Measurements from ENCODE around the gene GLRX3. TPM values are rescaled to one million over a fixed set of nuclear protein-coding genes. Genes with fewer than 3 reads are reported as not detected.
A peak's percentile ranks its signal among the peaks of the same experiment; 100 is the strongest.
"Not testable (repeated sequence)": the region's sequence is repeated elsewhere in the genome, so short reads cannot be mapped to it uniquely, and the experiment has no call there.

GLRX3 gene
- 426 and 496 TPM in 2 replicates for total RNA-seq (2014; rRNA removed; shearing (Covaris generic))

DNA sequence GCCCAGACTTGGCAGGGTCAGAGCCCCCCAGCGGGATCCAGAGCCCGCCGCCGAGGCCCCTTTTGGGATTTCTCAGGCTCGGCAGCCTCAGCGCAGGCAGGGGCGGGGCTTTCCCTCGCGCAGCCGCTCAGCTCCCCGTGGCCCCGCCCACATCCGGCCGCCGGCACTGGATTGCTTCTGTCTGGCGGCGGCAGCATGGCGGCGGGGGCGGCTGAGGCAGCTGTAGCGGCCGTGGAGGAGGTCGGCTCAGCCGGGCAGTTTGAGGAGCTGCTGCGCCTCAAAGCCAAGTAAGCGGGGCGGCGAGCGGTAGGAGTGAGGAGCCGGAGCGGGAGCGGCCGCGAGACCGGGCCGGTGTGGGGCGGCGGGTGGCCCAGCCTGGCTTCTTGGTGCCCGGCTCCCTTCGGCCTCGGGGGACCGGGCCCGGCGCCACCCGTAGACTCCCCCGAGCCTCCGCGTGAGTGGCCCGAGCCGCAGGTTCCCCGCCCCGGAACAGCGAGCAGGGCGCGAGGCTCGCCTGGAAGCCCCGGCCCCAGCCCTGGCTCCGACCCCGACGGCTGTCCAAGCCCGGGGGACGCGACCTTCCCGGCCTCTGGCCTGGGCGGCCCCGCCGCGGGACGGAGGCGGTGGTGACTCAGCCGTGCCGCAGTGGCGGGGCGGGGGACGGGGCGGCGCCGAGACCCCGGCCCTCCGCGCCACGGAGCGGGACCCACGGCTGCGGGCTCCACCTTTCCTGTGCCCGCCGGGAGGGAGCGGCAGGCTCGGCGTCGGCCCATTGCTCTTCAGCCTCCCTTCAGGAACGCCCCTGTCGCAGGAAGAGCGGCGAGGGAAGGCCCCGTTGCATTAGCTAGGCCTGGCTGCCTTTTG lies at the start of gene GLRX3:
Gene GLRX3 (plus strand): TSS at position 166 of the 864 bp plus-strand sequence. CDS start 30 bp downstream, at position 196.
- in situ Hi-C loops (cut with HindIII; ENCODE audit: low sequenced_read_pairs): no loop called here

GRCh38 chr10:130090565-130090964 lies 45.6 kb upstream of the GLRX3 start:
- DNase-seq (ENCODE audit: low spot score); in situ Hi-C loops (cut with HindIII; ENCODE audit: low sequenced_read_pairs): not testable (repeated sequence)

More for the DNA sequence above, at the start of gene GLRX3:
- DNase-seq (ENCODE audit: low spot score): peak; percentile 81

- in situ Hi-C loops (cut with HindIII; ENCODE audit: low sequenced_read_pairs): no loop called here
- no peak for DNase-seq (ENCODE audit: low spot score)
These were observed 36.8 kb upstream of the GLRX3 start for GRCh38 chr10:130099344-130099743.

DNA sequence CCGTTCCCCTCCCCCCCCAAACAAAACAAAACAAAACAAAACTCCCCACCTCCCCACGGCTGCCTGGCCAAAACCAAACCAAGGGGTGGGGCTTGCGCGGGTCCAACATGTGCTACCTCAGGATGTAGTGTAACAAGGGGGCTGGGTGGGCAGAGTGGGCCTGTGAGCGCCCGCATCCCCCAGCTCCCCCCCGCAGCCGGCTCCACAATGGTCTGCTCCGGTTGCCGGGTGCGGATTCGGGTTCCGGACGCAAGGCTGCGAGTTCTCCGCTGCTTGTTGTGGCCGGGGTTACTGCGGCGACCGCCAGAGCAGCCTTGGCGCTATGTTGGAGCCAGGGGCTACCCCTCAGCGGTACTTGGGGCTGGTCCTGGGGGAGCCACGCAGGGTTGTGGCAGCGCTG lies 30.5 kb upstream of the GLRX3 start:
- DNase-seq (ENCODE audit: low spot score): no peak
- in situ Hi-C loops (cut with HindIII; ENCODE audit: low sequenced_read_pairs): no loop called here

GRCh38 chr10:130108146-130108545 lies 28.0 kb upstream of the GLRX3 start:
- in situ Hi-C loops (cut with HindIII; ENCODE audit: low sequenced_read_pairs); DNase-seq (ENCODE audit: low spot score): not testable (repeated sequence)

- peak; percentile 3 for DNase-seq (ENCODE audit: low spot score)
- in situ Hi-C loops (cut with HindIII; ENCODE audit: low sequenced_read_pairs): no loop called here
These were observed 27.1 kb upstream of the GLRX3 start for GRCh38 chr10:130108934-130109604.

GRCh38 chr10:130109796-130110245 lies 26.4 kb upstream of the GLRX3 start:
- in situ Hi-C loops (cut with HindIII; ENCODE audit: low sequenced_read_pairs): no loop called here
- peak; percentile 93 for DNase-seq (ENCODE audit: low spot score)

DNA sequence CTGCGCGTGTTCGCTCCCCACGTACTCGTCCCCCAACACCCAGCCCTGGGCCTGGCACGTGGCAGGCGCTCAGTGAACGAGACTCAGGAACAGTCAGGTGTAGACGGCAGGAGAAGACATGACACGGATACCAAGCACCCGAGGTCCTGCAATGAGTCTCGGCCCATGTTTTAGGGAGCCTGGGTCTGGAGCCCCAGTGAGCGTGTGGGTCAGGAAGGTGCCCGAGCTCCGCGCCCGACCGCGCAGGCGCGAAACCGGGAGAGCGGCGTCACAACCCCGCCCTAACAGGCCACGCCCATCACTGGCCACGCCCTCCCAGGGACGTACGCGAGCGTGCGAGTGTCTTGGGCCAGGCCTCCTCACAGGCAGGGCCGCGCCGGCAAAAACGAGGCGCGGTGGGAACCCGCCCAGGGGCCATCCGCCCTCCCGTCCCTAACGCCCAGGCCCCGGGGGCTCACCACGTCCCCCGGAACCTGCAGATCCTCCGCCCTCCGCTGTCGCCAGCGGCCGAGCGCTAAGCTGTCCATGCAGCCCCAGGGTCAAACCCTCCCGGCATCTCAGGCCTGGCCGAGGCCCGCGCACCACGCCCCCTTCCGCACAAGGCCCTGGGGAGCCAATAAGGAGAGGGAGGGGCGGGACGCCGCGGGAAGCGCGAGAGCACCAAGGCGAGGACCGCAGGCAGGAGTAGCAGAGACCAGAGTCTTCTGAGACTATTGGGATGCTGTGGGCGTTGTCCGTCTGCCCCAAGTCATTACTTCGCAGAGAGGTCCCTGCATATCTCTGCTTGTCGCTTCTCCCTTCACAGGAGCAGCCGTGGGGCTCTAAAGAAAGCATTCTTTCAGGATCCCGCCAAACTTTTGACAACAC lies 25.7 kb upstream of the GLRX3 start, which contains the start of gene C10orf143:
Gene C10orf143 (minus strand): TSS at position 585 of the 867 bp plus-strand sequence. CDS start 58 bp downstream, at position 527.
- DNase-seq (ENCODE audit: low spot score): peak; percentile 97
- in situ Hi-C loops (cut with HindIII; ENCODE audit: low sequenced_read_pairs): no loop called here

- peak; percentile 99 for DNase-seq (ENCODE audit: low spot score)
- in situ Hi-C loops (cut with HindIII; ENCODE audit: low sequenced_read_pairs): no loop called here
These were observed 24.9 kb upstream of the GLRX3 start for GRCh38 chr10:130111113-130111851.

GRCh38 chr10:130111852-130112180 lies 24.4 kb upstream of the GLRX3 start:
- no peak for DNase-seq (ENCODE audit: low spot score)
- in situ Hi-C loops (cut with HindIII; ENCODE audit: low sequenced_read_pairs): no loop called here

GRCh38 chr10:130112821-130113220 lies 23.4 kb upstream of the GLRX3 start:
- in situ Hi-C loops (cut with HindIII; ENCODE audit: low sequenced_read_pairs): no loop called here
- DNase-seq (ENCODE audit: low spot score): no peak

DNA sequence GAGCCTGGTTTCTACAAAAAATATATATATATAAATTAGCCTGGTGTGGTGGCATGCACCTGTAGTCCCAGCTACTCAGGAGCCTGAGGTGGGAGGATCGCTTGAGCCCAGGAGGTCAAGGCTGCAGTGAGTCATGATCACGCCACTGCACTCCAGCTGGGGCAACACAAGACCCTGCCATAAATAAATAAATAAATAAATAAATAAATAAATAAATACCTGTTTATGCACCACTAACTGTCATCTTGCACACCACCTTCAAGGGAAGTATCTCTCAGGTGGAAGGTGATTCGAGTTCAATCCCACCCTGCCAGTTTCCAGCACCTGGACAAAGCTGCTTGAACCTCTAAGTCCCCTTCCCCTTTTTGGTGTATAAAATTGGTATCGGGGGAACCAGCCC lies 19.2 kb upstream of the GLRX3 start:
- in situ Hi-C loops (cut with HindIII; ENCODE audit: low sequenced_read_pairs); DNase-seq (ENCODE audit: low spot score): not testable (repeated sequence)

GRCh38 chr10:130117535-130117934 lies 18.7 kb upstream of the GLRX3 start:
- in situ Hi-C loops (cut with HindIII; ENCODE audit: low sequenced_read_pairs); DNase-seq (ENCODE audit: low spot score): not testable (repeated sequence)

DNA sequence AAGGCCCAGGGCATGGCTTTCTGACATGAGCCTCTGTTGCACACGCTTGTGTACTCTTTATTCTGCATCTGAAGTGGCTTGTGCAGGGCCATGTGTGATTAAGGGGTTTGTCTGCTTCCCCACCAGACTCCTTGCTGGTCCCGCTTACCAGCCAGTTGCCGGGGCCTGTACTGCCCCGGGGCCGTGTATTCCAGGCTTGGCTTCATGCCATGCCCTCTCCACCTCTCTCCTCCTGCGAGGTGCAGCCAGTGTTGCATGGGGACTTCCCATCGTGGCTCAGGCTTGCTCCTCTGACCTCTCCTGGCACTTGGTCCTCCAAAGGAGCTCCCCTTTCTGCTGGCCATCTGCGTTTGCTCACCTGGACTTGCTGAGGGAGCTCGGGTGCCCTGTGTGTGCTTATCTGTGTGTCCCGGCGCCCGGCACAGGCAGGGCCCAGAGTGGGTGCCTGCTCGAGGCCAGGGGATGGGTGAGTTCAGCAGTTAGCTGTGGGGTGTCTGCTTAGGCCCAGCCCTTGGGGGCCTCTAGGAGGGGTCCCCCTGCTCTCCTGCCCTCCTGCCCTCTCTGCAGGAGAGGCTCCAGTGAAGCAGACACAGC lies 14.6 kb upstream of the GLRX3 start:
- in situ Hi-C loops (cut with HindIII; ENCODE audit: low sequenced_read_pairs): no loop called here
- no peak for DNase-seq (ENCODE audit: low spot score)

DNA sequence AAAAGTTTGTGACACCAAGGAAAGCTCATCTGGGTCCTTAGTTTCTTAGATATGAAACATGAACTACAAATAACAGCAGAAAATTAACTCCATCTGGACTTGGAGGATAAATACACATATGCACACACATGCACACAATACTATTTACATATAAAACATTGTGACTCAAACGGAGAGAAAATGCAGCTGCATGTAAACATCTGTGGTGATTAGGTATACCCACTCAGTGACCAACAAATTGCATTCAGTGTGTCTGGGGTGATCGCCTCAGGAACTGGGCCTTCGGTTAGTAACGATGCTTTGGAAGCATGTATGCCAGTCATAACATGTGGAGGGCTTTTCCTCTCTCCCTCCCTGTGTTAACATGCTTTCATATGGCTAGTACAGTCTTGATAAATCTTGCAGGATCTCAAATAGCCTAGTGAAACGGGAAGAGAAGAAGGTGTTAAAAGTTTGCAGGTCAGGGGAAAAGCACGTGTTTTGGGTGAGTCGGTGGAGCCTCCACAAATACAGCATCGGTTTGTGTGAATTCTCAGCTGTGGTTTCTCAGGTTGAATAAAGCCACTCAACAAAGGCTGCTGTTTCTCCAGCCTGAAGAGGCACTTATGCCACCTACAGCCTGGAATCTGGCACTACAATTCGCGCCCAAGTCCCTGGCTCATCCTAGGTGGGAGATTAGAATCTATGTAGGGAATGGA lies 8.7 kb upstream of the GLRX3 start:
- in situ Hi-C loops (cut with HindIII; ENCODE audit: low sequenced_read_pairs): no loop called here
- DNase-seq (ENCODE audit: low spot score): peak; percentile 76

GRCh38 chr10:130128062-130128781 lies 8.0 kb upstream of the GLRX3 start:
- in situ Hi-C loops (cut with HindIII; ENCODE audit: low sequenced_read_pairs): no loop called here
- DNase-seq (ENCODE audit: low spot score): no peak

DNA sequence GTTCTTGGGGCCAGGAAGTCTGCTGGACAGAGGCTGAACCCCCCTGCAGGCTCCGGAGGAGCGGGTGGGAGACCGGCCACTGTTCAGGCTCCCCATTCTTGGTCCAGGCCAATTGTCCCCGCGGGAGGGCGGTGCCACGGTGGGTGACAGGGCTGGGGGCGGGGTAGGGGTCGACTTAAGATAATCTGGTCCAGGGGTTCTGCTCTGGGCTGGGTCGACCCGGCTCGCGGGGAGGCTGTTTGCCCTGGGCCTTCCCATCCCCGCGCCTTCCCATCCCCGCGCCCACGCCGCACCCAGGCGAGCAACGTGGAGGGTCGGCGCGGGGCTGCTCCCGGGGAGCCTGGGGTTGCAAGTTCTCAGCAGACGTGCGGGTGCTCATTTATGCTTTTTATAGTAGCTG lies 7.3 kb upstream of the GLRX3 start:
- in situ Hi-C loops (cut with HindIII; ENCODE audit: low sequenced_read_pairs): no loop called here
- DNase-seq (ENCODE audit: low spot score): no peak

Data from G401 (cell line).